Measurements from ENCODE around the gene NUDT6.

Gene NUDT6

DNA sequence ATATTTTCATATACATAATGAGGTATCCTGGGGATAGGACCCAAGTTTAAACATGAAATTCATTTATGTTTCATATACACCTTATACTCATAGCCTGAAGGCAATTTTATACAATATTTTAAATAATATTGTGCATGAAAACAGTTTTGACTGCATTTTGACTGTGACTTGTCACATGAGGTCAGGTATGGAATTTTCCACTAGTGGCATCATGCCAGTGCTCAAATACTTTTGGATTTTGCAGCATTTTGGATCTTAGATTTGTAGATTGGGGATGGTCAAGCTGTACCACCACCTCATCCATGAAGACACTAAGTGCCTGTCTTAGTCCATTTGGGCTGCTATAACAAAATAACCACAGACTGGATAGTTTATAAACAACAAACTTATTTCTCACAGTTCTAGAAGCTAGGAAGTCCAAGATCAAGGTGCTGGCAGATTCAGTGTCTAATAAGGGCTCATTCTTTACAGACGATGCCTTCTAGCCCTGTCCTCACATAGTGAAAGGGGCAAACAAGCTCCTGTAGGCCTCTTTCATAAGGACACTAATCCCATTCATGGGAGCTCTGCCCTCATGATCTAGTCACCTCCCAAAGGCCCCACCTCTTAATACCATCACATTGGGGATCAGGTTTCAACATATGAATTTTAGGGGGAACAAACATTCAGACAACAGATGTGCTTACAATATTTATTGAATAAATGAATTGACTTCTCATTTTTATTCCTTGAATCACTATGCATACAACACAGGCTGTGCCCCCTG lies 9.4 kb downstream of the NUDT6 start:
- no peak overlapping the region for H3K4me3 ChIP-seq (ENCODE audit: low read length)
- no peaks in the 10 kb centered on the region for H3K27me3 ChIP-seq (ENCODE audit: insufficient read depth, low read length)
- no peak overlapping the region for H3K27ac ChIP-seq (ENCODE audit: low read length)
- H3K4me1 ChIP-seq (ENCODE audit: insufficient read depth, low read length): no peaks in the 10 kb centered on the region
- H3K9ac ChIP-seq (ENCODE audit: low read depth, low read length): no peak overlapping the region
- no peaks in the 10 kb centered on the region for H3K9me3 ChIP-seq (ENCODE audit: insufficient read depth, low read depth, low read length)
- H3K36me3 ChIP-seq (ENCODE audit: insufficient read depth, low read depth, low read length): no peaks in the 10 kb centered on the region; the same call in 1 of the 2 replicates

DNA sequence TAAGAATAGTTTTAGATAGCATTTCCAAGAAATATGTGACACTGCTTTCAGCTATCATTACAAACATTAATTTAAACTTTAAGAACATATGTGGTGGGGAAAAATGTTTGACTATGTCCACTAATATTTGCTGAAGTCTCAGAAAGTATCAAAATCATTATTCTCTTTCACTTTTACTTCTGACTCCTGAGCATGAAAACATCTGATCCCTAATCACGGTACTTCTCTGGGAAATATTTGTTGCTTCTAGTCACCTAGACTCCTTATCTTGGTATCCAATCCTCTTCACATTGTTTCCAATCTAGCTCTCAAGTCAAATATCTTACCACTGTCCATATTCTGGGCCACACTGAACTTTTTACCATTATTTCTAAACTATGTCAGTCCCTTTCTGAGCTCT lies 10.8 kb downstream of the NUDT6 start:
- no peaks in the 10 kb centered on the region for H3K9me3 ChIP-seq (ENCODE audit: insufficient read depth, low read depth, low read length)
- H3K27me3 ChIP-seq (ENCODE audit: insufficient read depth, low read length): no peaks in the 10 kb centered on the region
- no peaks in the 10 kb centered on the region; the same call in 1 of the 2 replicates for H3K36me3 ChIP-seq (ENCODE audit: insufficient read depth, low read depth, low read length)
- no peak overlapping the region for H3K27ac ChIP-seq (ENCODE audit: low read length)
- no peak overlapping the region for H3K4me3 ChIP-seq (ENCODE audit: low read length)
- H3K9ac ChIP-seq (ENCODE audit: low read depth, low read length): no peak overlapping the region
- H3K4me1 ChIP-seq (ENCODE audit: insufficient read depth, low read length): no peaks in the 10 kb centered on the region

DNA sequence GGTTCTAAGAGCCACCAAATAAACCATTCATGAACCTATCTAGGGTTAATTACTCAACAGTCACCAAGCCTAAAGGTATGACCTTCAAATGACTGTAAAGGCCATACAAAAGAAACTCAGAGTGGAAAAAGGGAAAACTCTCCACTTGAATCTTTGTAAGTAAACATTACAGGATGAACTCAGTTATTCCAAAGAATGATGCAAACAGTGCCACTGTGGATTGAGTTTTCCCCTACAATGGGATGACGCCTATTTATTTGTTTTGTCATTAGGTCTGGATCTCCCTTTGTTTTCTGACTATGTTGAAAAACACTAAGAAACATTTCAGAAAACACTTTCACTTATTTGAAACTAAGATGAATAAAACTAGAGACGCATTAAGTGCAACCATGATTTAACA lies 12.7 kb downstream of the NUDT6 start:
- H3K9ac ChIP-seq (ENCODE audit: low read depth, low read length): no peak overlapping the region
- H3K36me3 ChIP-seq (ENCODE audit: insufficient read depth, low read depth, low read length): no peaks in the 10 kb centered on the region; the same call in 1 of the 2 replicates
- no peak overlapping the region for H3K27ac ChIP-seq (ENCODE audit: low read length)
- no peaks in the 10 kb centered on the region for H3K27me3 ChIP-seq (ENCODE audit: insufficient read depth, low read length)
- no peak overlapping the region for H3K4me3 ChIP-seq (ENCODE audit: low read length)
- no peaks in the 10 kb centered on the region for H3K4me1 ChIP-seq (ENCODE audit: insufficient read depth, low read length)
- H3K9me3 ChIP-seq (ENCODE audit: insufficient read depth, low read depth, low read length): no peaks in the 10 kb centered on the region

DNA sequence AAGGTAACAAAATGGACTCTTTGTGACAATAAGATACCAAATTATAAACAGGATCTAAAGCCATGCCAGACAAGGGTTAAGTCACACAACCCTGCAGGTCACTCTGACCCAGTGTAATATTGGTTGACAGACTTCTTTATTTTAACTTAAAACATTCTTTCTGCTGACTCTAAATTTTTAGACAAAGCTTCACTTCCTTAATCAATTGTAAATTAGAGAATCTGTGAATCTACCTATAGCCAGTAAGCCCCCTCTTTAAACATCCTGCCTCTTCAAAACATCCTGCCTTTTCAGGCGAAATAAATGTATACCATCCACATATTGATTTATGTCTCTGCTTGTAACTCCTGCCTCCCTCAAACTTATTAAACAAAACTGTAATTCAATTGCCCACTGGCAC lies 14.2 kb downstream of the NUDT6 start:
- Histone ChIP-seq H3K4me1 (ENCODE audit: insufficient read depth, low read length) (peaks cover 3% of the 10 kb centered on the region; the same call in 1 of the 2 replicates), H3K9ac (ENCODE audit: low read depth, low read length) (no peak overlapping the region), H3K4me3 (ENCODE audit: low read length) (no peak overlapping the region), H3K27me3 (ENCODE audit: insufficient read depth, low read length) (no peaks in the 10 kb centered on the region), H3K27ac (ENCODE audit: low read length) (no peak overlapping the region), H3K9me3 (ENCODE audit: insufficient read depth, low read depth, low read length) (no peaks in the 10 kb centered on the region), H3K36me3 (ENCODE audit: insufficient read depth, low read depth, low read length) (no peaks in the 10 kb centered on the region; the same call in 1 of the 2 replicates)

DNA sequence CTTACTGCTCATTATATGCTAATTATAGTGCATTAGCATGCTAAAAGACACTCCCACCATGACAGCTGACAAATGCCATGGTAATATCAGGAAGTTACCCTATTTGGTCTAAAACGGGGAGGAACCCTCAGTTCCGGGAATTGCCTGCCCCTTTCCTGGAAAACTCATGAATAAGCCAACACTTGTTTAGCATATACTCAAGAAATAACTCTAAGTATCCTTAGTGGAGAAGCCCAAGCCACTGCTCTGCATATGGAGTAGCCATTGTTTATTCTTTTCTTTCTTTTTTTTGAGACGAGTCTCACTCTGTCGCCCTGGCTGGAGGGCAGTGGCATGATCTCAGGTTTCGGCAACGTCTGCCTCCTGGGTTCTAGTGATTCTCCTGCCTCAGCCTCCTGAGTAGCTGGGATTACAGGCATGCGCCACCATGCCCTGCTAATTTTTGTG lies 15.5 kb downstream of the NUDT6 start:
- H3K9me3 ChIP-seq (ENCODE audit: insufficient read depth, low read depth, low read length): no peaks in the 10 kb centered on the region
- peaks cover 3% of the 10 kb centered on the region; the same call in 1 of the 2 replicates for H3K4me1 ChIP-seq (ENCODE audit: insufficient read depth, low read length)
- H3K4me3 ChIP-seq (ENCODE audit: low read length): no peak overlapping the region
- H3K36me3 ChIP-seq (ENCODE audit: insufficient read depth, low read depth, low read length): no peaks in the 10 kb centered on the region
- H3K27me3 ChIP-seq (ENCODE audit: insufficient read depth, low read length): no peaks in the 10 kb centered on the region
- no peak overlapping the region for H3K9ac ChIP-seq (ENCODE audit: low read depth, low read length)
- no peak overlapping the region for H3K27ac ChIP-seq (ENCODE audit: low read length)

DNA sequence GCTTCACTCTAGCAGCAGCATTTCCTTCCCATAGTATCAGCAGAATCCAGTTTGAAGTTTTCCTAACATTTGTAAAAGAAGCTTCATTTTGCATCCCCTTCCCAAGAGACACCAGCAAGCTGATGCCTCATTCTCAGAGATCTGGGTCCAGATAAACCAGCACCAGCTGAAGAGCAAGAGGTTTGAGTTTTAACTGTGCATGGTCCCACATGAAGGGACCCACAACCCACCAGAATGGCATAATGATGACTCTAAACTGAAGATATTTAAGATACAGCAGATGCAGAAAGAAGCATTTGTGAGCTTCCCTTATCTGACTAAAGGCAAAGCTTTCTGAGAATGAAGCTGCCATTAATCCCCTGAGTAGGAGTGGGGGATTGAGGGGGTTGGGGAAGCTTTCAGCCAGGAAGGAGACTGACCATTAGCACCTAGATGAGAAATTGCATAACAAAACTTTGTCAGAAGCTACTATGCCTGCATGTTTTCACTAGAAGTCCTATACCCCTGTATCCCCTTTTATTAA lies 18.6 kb downstream of the NUDT6 start:
- Histone ChIP-seq H3K27ac (ENCODE audit: low read length) (no peak overlapping the region), H3K27me3 (ENCODE audit: insufficient read depth, low read length) (no peaks in the 10 kb centered on the region), H3K4me1 (ENCODE audit: insufficient read depth, low read length) (peaks cover 3% of the 10 kb centered on the region; the same call in 1 of the 2 replicates), H3K9me3 (ENCODE audit: insufficient read depth, low read depth, low read length) (no peaks in the 10 kb centered on the region), H3K9ac (ENCODE audit: low read depth, low read length) (no peak overlapping the region), H3K36me3 (ENCODE audit: insufficient read depth, low read depth, low read length) (0 out of 2 replicates have a peak, but pooled peaks cover 7% of the 10 kb centered on the region), H3K4me3 (ENCODE audit: low read length) (no peak overlapping the region)

DNA sequence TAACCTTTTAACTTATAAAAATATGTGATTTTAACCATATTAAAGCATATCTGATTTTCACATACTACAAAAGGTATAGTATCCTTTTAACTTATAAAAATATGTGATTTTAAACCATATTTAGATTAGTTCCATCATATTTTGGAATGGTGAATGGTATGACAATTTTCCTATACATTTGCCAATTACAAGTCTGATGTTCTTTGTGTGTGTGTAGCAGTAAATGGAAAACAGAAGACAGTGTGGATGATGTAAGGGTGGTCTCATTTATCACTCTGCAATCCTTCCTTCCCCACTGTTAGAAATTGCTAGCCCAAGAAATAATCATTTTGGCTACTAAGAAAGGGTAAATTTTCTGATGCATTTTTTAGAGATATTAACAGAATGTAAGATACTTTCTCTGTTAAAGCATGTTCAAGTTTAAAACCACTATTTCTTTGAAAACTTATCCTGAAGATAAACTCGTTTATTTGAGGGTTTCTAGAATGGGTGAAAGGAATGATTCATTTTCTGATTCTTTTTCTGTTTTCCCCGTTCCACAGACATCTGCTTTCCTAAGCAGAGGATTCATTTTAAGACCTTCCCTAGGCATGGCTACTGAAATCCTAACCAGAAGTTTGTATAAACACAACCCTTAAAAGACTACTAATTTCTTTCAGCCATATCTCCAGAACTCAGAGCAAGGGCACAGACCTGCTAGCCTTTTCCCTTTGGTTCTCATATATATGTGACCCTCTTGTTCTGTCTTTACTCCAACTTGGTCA lies 21.0 kb downstream of the NUDT6 start:
- peaks cover 3% of the 10 kb centered on the region; the same call in 1 of the 2 replicates for H3K4me1 ChIP-seq (ENCODE audit: insufficient read depth, low read length)
- H3K27ac ChIP-seq (ENCODE audit: low read length): no peak overlapping the region
- H3K27me3 ChIP-seq (ENCODE audit: insufficient read depth, low read length): no peaks in the 10 kb centered on the region
- H3K4me3 ChIP-seq (ENCODE audit: low read length): no peak overlapping the region
- H3K9me3 ChIP-seq (ENCODE audit: insufficient read depth, low read depth, low read length): no peaks in the 10 kb centered on the region; the same call in 1 of the 2 replicates
- peaks cover 19% of the 10 kb centered on the region for H3K36me3 ChIP-seq (ENCODE audit: insufficient read depth, low read depth, low read length)
- no peak overlapping the region for H3K9ac ChIP-seq (ENCODE audit: low read depth, low read length)

DNA sequence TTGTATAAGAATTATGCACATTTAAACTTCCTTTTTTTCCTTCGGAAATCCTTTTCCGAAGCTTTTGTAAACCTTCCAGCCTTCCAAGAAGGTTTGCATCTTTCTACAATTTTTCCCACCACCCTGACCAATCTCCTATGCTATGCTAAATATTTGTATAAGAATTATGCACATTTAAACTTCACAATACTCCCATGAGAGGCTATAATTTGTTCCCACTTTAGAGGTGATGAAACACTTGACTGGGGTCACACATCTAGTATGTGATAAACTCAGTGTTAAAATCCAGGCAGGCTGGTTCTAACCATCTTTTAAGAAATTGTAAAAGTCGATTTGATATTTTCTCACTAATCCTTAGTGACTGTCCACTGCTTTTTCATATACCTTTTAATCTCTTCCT lies 22.1 kb downstream of the NUDT6 start:
- peaks cover 30% of the 10 kb centered on the region for H3K36me3 ChIP-seq (ENCODE audit: insufficient read depth, low read depth, low read length)
- H3K4me3 ChIP-seq (ENCODE audit: low read length): no peak overlapping the region
- H3K27ac ChIP-seq (ENCODE audit: low read length): no peak overlapping the region
- H3K9ac ChIP-seq (ENCODE audit: low read depth, low read length): no peak overlapping the region
- H3K4me1 ChIP-seq (ENCODE audit: insufficient read depth, low read length): peaks cover 3% of the 10 kb centered on the region; the same call in 1 of the 2 replicates
- no peaks in the 10 kb centered on the region; the same call in 1 of the 2 replicates for H3K9me3 ChIP-seq (ENCODE audit: insufficient read depth, low read depth, low read length)
- no peaks in the 10 kb centered on the region for H3K27me3 ChIP-seq (ENCODE audit: insufficient read depth, low read length)

DNA sequence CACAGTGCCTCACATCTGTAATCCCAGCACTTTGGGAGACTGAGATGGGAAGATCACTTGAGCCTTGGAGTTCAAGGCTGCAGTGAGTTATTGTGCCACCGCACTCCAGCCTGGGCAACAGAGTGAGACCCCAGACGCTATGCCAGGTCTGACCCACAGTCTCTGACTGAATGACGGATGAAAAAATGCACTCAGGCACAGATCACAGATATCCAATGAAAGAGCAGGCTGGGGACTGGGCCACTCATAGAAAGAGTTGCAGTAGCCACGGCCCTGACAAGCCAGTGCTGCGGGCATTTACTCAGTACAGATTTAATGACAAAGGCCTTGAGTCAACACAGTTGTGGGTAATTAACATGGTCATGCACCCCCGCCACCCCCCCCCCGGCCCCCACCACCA lies 22.7 kb downstream of the NUDT6 start:
- Histone ChIP-seq H3K27ac (ENCODE audit: low read length) (no peak overlapping the region), H3K27me3 (ENCODE audit: insufficient read depth, low read length) (no peaks in the 10 kb centered on the region), H3K4me1 (ENCODE audit: insufficient read depth, low read length) (peaks cover 3% of the 10 kb centered on the region; the same call in 1 of the 2 replicates), H3K9me3 (ENCODE audit: insufficient read depth, low read depth, low read length) (no peaks in the 10 kb centered on the region; the same call in 1 of the 2 replicates), H3K9ac (ENCODE audit: low read depth, low read length) (no peak overlapping the region), H3K4me3 (ENCODE audit: low read length) (no peak overlapping the region), H3K36me3 (ENCODE audit: insufficient read depth, low read depth, low read length) (peaks cover 34% of the 10 kb centered on the region)

DNA sequence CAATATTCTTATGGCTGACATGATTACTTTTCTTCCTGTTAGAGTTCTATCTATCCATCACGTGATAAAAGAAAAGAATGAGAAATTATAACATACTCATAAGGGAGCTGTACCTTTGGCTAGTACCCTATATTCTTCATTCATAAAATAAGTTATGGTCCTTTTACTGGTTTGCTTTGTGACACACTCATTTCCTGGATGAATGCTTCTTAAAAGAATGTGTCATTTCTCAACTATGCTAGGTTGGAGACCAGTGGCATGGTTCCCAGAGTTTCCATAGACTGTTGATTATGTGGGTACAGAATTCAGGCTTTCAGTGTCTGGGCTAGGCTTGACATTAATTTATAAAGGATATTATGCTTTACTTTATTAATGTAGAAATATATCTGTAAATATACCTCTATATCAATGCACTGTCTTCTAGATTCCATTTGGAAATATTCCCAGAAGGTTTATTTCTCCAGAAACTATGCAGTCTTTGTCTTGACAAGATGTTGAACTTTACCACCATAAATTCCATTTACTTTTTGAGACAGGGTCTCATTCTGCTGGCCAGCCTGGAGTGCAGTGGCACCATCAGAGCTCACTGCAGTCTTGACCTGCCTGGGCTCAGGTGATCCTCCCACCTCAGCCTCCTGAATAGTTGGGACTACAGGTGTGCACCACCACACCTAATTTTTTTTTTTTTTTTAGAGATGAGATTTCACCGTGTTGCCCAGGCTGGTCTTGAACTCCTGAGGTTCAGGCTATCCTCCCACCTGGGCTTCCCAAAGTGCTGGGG lies 23.8 kb downstream of the NUDT6 start:
- no peaks in the 10 kb centered on the region for H3K27me3 ChIP-seq (ENCODE audit: insufficient read depth, low read length)
- H3K36me3 ChIP-seq (ENCODE audit: insufficient read depth, low read depth, low read length): peaks cover 45% of the 10 kb centered on the region
- H3K9ac ChIP-seq (ENCODE audit: low read depth, low read length): no peak overlapping the region
- peaks cover 2% of the 10 kb centered on the region; the same call in 1 of the 2 replicates for H3K4me1 ChIP-seq (ENCODE audit: insufficient read depth, low read length)
- no peak overlapping the region for H3K27ac ChIP-seq (ENCODE audit: low read length)
- H3K9me3 ChIP-seq (ENCODE audit: insufficient read depth, low read depth, low read length): no peaks in the 10 kb centered on the region; the same call in 1 of the 2 replicates
- no peak overlapping the region for H3K4me3 ChIP-seq (ENCODE audit: low read length)

DNA sequence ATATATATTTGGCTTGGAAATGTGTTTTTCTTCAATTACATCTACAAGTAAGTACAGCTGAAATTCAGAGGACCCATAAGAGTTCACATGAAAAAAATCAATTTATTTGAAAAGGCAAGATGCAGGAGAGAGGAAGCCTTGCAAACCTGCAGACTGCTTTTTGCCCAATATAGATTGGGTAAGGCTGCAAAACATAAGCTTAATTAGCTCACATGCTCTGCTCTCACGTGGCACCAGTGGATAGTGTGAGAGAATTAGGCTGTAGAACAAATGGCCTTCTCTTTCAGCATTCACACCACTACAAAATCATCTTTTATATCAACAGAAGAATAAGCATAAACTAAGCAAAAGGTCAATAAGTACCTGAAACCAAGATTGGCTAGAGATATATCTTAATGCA lies 26.1 kb downstream of the NUDT6 start:
- Histone ChIP-seq H3K4me3 (ENCODE audit: low read length) (no peak overlapping the region), H3K9me3 (ENCODE audit: insufficient read depth, low read depth, low read length) (no peaks in the 10 kb centered on the region; the same call in 1 of the 2 replicates), H3K4me1 (ENCODE audit: insufficient read depth, low read length) (no peaks in the 10 kb centered on the region), H3K9ac (ENCODE audit: low read depth, low read length) (no peak overlapping the region), H3K27me3 (ENCODE audit: insufficient read depth, low read length) (no peaks in the 10 kb centered on the region), H3K27ac (ENCODE audit: low read length) (no peak overlapping the region), H3K36me3 (ENCODE audit: insufficient read depth, low read depth, low read length) (peaks cover 68% of the 10 kb centered on the region)

All from iPS-20b (cell line).